GM21381 (cell line): ENCODE results near the gene IRX1.

Experiments used
- ATAC-seq: cut with Tn5 transposase; IDR thresholded peaks from one replicate; pipeline ENCODE4 v1.9.1; 2021; ENCODE audit warnings: mild to moderate bottlenecking, moderate library complexity; ENCODE audit not compliant: unreplicated experiment

Gene IRX1

DNA sequence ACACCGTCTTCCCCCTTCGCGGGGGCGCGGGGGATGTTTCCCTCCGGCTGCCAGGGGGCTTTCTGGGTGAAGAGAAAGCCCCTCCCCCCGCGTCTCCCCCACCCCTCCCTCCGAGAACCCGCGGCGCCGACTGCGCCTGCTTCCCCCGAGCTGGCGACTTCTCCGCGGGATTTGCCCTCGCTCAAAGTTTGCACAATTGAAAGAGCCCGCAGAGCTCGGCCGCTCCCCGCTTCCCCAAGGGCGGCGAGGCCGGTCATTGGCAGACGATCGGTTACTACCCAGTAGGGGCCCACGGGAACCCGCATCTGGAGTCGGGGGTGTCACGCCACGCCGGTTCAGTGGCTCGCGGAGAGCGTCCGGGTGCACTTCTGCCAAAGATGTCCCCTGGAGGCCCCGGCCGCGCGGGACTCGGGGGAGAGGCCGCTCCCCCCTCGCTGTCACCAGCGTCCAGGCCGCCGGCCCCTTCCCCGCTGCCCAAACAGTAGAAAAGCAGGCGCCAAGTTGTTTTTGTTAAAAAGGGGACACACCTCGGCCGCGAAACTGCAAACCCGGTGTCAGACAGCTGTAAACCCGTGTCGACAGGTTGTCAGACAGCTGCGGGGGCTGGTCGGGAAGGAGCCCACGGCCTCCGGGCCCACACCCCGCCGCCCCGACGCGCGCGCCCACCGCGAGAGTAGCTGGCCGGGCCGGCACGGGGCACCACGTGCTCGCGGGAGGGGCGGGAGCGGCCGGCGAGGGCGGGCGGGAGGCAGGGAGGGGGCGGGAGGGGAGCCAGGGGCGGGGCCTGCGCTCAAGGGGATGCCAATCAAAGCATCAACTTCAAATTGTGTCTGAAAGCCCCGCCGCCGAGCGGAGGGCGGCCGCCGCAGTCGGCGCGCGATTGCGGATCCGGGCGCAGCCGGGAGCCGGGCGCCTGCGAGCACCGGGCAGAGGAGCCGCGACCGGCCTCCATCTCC, at the start of gene IRX1:
Gene IRX1, plus strand, starts transcription at position 827 of the 956 bp plus-strand sequence. CDS start 274 bp downstream, outside the sequence.
- ATAC-seq = no peak

DNA sequence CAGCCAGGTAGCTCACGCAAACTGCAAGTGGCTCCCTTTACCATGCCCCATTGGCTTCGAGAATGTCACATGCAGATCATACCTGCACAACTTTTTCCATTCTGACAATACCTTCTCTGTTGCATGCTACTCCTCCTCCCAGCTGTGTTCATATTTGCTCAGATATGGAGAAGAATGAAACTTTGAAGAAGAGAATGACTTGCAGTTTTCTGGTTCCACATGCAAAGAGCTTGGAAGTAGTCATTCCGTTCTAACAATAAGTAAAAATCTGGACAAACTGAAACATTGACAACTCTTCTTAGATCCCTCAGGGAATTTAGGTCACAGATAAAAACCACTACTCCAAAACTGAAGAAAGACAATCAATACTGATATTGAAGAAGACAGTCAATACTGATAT, 49.6 kb upstream of the IRX1 start:
- ATAC-seq = no peak

DNA sequence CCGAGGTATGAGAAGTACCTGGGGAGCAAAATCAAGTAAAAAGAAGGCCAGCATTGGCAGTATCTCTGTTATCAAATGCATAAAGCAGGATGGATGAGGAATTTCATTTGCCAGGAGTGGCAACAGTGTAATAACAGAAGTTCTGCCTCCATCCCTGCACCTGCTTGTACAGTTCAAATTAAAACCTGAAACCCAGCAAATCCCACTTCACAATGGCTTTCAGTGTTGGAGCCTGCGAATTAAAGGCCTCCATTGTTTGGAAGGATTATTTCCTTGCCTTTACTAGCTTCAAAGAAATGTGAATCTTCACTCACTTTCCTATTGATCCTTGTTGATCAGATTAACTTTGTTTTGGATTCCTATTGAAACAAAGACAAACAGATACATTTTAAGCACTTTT, 31.5 kb upstream of the IRX1 start:
- no peak for ATAC-seq

DNA sequence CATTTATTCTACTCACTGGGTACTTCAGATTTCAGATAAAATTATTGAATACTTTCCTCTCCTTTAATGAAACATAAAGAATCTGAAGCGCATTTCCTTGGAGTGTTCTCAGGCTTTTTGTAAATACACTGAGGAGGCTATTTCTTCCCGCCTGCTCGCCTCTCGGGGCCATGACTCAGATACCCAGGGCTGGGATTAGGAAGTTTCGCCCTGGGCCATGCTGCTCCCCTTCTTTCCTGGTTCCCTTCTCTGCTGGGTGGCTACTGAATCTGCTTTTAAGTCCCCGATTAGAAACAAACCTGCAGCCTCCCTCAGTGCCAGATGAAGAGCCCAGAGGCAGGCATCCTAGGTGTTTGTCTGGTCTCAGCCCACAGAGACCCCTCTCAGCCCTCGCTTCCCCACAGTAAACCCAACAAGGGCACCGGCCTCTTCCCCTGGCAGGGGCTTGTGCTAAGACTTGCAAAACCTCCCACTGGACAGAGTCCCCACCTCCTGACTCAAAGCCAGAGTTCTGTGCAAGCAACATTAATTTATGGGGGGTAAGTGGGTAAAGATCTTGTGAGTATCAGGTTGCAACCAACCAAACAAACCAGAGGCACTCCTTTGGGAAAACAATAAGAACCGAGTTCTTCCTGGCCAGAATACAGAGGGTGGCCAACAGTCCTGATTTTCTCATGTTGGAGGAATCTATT, 30.7 kb upstream of the IRX1 start:
- no peak for ATAC-seq

DNA sequence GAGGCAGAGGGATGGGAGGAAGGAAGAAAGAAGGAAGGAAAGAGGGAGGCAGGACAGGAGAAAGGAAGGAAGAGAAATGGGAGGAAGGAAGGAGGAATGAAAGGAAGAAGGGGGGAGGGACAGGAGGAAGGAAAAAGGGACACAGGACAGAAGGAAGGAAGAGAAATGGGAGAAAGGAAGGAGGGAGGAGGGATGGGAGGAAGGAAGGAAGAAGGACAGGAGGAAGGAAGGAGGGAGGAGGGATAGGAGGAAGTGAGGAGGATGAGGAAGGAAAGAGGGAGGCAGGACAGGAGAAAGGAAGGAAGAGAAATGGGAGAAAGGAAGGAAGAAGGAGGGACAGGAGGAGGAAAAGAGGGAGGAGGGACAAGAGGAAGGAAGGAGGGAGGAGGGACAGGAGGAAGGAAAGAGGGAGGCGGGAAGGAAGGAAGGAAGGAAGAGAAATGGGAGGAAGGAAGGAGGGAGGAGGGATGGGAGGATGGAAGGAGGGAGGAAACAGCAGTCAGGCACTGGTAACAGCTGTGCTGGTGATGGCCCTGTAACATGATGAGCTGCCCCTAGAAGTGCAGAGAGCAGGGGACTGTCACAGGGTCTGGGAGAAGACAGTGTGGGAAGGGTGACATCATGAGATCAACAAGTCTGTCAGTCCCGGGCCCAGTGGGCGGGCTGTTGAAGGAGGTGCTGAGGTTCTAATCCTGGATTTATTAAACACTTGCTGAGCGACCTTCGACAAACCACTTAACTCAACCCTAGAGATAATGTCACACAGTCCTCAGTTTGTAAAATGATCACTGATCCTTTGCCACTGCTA, 10.7 kb upstream of the IRX1 start:
- ATAC-seq = no peak

DNA sequence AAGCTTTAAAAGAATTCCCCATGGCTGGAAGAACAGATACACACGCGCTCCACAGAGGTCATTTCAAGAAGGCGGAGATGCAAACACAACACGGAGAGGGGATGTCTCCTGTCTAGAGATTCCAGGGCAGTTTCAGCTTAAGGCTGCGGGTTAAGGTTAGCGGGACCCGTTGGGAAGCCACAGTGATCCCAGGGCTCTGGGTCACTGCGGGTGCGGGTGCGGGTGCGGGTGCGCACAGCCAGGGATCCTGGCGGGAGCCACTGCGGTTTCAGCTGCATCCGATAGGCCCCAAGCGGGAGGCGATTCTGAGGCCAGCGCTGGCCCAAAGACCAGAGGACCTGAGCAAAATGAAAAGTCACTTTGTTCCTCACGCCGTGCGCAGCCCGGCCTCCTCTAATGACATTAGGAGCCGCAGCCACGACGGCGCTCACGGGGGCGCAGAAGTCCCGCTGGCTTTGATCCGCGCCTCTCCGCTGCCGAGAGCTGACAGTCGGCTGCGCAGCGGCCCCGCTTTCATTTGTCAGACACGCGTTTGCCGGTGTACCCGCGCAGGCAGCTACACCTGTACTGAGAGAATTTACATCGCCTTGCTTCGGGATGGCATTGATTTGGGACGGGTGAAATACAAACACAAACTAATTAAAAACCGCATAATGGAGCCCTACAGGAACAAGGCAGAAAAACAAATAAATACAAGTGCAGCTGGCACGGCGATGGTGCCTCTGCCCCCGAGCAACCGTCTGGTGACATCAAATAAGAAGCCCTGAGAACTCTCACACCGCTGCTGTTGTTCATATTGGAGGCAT, 5.3 kb upstream of the IRX1 start:
- ATAC-seq = no peak

DNA sequence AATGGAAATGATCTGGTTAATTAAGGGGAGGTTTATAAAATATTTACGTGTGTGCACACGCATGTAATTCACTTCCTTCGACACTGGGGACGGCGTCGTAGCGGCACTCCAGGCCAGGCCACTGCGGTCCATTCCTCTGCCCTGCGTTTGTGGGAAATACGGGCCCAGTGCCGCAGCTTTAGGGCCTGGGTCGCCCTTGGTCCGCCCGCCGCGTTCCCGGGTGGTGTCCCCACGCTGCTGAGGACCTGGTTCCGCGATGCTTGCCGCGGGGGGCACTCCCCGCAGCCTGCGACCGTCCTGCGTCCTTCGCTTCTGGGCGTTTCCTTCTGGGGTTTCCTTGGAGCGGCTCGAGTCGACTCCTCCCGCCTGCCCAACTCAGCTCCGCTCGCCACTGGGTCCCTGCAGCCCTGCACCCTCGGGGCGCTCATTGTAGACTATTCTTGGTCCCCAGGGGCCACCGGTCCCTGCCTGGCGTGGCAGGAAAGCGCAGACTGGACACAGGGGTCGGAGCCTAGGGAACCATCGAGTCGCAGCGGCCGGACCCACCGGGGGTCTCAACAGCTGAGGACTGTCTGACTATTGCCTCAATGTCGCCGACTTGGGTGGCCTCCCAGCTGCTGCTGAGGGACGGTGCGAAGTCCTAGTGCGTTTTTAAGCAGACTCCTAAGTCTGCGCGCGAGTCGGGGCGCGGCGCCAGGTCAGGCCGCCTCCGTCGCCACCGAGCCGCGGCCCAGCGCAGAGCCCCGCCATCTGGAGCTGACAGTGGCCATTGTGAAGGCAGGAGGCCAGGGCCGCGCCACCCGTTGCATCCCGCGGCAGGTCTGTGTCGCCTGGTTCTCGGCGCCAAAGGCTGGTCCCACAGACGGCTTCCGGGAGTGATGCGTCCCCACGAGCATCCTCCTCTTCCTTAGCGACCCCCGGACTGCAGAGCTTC, 4.4 kb upstream of the IRX1 start:
- ATAC-seq = no peak

DNA sequence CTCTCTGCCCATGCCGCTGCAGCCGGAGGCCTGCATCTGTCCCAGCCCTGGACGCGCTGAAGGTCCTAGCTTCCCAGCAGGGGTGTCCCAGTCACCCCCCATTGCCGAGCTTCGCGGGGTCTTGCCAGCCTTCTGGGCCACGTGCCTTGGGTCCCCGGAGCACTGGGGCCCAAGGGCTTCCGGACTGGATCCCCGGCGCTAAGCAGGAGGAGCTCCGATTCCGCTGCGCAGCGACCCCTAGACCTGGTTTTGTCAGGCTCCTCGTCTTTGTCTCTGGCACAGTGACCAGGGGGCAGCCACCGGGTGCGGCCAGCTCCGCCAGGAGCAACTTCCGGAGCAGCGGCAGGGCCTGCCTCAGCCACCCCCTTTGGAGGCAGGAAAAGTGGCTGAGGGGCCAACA, 3.3 kb upstream of the IRX1 start:
- no peak for ATAC-seq

DNA sequence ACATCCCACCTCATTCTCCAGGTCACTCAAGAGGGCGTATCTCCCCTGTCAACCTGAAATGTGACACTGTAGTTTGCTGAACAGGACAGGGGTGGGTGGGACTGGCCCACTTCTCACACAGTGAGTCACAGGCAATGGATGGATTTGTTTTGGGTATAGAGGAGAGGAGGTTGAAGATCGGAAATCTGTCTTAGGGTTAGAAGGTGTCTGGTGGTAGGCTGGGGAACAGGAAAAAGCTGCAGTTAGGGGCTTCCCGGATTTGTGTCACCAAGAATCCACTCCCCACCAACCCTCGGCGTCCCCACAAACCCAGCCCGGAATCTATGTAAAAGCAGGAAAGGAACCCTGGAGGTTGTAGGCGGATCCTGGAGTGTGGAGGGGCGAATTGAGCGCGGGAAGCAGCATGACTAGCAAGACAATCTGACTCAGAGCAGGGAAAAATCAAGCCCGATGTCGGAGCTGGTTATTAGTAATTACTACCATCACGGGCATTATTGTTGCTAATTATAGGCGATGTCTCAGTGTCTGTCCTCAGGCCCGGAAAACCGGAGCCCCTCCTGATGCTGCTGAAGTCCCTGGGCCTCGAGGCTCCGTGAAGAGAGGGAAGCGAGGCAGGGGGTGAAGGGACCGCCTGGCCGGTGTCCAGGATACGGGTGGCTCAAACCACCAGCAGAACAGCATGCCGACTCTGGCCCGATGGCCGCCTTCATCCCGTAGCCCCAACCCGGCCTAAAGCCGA, 1.7 kb upstream of the IRX1 start:
- ATAC-seq = no peak

DNA sequence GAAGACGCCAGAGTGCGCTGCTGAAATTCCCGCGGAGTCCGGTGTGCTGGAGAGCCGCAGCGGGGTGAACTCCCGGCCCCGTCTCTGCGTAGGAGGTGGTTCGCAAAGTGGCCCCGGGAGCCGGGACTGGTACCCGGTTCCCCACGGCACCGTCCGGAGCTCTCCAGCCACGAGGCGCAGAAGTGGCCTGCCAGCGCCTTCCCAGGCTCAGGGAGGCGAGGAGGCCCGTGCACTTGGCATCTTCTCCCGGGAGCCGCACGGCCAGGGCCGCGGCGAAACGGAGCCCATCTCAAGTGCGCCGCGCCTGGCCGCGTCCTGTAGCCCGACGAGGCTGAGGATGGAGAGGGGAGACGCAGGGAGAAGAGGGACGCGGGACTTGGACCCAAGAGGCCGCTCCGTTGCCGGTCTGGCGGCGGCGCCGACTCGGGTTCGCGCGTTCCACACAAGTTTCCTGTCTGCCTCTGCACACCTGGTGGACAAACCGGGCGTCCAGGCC, 1.1 kb upstream of the IRX1 start:
- no peak for ATAC-seq

DNA sequence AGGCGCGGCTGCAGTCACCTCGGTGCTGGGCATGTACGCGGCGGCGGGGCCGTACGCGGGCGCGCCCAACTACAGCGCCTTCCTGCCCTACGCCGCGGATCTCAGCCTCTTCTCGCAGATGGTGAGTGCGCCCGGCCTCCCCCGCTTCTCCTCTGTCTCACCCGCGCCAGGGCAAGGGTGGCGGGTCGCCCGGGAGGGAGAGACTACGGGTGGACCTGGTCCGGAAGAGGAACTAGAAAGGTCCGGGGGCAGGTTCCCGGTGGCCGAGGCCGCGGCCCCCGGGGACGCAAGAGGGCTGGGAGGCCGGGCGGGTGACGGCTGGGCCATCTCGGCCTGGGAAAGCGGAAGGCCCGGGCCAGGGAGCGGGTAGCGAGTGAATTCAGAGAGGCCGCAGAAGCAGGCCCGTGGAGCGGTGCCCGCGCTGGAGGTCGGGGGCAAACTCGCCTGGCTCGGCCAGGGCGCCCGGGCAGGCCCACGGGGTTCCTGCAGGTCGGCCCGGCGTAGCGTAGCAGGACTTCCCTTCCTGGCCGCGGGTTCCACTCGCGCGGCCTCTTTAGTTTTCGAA, 711 bp downstream of the IRX1 start:
- ATAC-seq = no peak

DNA sequence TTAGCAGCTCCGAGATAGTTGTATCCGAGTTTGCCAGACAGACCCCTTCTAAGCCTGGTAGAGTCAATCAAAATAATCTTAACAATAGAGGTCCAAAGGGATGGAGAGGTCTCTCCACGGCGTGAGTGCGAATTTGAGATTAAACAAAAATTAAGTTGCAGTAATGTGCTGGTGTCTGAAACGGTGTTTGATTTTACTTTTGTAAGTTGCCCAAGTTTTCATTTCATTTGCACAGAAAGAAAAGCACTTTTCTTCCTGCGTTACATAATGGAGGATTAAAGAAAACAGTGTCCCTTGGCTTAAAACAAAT, 1.2 kb downstream of the IRX1 start:
- ATAC-seq = no peak

DNA sequence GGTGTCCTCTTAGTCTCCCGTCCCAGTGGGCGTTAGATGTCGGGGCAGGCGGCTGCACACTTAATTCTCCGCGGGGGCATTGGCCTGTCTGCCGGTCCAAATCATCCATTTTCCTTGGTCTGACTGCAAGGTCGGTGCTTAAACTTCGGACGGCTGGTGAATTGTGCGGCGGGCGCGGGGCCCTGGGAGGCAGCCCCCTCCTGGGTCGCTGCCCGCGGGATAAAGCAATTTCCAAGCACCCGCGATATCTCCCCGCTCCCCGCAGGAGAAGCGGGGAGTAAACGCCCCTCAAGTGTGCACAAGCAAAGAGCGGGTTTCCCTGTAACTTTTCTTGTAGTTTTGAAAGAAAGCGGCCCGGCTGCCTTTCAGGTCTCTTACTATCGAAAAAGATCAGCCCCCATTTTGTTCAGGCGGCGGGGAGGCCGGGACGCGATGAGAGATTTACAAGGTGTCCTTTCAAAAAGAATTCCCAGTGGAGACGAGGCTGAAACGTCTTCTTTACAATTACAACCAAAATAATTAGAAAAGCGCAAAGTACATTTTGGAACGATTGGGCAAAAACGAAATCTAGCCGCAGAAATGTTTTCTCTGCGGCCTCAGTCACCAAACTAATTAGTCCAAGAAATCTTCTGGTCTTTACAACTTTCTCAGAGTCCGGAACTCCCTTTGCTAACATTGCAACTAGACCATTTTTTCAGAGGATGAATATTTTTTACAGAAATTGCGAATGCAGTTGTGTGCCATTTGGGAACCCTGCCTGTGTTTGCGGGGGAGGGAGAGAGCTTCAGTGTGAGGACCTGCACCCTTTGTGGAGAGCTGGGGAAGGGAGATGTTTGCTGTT, 1.8 kb downstream of the IRX1 start:
- no peak for ATAC-seq

DNA sequence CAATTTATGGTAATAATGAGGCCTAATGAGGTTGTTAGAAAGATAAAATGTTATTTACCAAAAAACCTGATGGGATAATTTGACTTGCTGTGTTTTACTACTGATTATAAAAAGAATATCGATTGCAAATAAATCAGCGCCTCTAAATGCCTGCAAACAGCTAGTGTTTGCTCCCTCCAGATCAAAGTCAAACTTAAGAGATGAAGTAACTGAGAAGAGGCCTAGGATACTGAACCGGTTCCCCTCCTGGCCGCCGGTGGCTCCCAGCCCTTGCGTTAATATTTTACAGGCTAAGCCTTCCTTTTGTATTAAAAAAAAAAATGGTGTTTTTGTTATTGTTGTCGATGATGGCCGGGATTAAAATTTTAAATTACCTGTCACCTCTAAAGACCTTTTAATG, 2.6 kb downstream of the IRX1 start:
- ATAC-seq = no peak

DNA sequence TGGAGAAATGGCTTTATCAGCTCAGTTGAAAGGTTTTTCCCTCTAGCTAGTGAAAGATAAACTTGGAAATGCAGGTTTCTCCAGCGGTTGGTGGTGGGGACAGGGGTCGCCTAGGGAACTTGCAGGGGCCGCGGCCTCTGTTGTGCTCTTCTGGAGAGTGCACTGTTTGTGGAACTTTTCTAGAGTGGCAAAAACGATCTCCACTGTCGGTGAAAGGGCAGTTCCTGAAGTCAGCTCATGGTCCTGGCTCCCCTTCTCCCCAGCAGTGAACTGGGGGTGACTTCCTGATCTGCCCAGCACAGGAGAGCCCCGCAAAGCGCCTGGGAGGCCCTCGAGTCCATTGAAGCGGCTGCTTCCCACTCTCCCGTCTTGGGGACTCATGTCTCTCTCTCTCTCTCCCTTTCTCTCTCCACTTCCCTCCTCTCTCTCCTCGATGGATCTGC, 3.2 kb downstream of the IRX1 start:
- ATAC-seq = no peak

DNA sequence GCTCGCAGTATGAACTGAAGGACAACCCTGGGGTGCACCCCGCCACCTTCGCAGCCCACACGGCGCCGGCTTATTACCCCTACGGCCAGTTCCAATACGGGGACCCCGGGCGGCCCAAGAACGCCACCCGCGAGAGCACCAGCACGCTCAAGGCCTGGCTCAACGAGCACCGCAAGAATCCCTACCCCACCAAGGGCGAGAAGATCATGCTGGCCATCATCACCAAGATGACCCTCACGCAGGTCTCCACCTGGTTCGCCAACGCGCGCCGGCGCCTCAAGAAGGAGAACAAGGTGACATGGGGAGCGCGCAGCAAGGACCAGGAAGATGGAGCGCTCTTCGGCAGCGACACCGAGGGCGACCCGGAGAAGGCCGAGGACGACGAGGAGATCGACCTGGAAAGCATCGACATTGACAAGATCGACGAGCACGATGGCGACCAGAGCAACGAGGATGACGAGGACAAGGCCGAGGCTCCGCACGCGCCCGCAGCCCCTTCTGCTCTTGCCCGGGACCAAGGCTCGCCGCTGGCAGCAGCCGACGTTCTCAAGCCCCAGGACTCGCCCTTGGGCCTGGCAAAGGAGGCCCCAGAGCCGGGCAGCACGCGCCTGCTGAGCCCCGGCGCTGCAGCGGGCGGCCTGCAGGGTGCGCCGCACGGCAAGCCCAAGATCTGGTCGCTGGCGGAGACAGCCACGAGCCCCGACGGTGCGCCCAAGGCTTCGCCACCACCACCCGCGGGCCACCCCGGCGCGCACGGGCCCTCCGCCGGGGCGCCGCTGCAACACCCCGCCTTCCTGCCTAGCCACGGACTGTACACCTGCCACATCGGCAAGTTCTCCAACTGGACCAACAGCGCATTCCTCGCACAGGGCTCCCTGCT, 3.8 kb downstream of the IRX1 start:
- ATAC-seq = no peak
